GM13977 (cell line): Measurements from ENCODE around the gene KCNQ1.

Source experiments
- DNase-seq: peaks from one replicate; pipeline ENCODE4 v3.0.0; 2012; ENCODE audit warnings: low spot score
- in situ Hi-C: fragments of 300-500 bp; cut with MboI; formaldehyde crosslinking; loops from one replicate; pipeline ENCODE4 v1.12.0; 2022; ENCODE audit warnings: low sequenced_read_pairs, low pct_unique_long_range_greater_than_20kb, mixed read lengths, inconsistent platforms; ENCODE audit not compliant: unreplicated experiment
- TF ChIP-seq, protein P1 (sequence below): IDR thresholded peaks from 2 replicates; pipeline ENCODE4 v1.5.1; 2012; ENCODE audit warnings: mild to moderate bottlenecking, control low read depth; ENCODE audit not compliant: insufficient read depth; ENCODE audit errors: extremely low read depth, missing control alignments

The KCNQ1 gene

DNA sequence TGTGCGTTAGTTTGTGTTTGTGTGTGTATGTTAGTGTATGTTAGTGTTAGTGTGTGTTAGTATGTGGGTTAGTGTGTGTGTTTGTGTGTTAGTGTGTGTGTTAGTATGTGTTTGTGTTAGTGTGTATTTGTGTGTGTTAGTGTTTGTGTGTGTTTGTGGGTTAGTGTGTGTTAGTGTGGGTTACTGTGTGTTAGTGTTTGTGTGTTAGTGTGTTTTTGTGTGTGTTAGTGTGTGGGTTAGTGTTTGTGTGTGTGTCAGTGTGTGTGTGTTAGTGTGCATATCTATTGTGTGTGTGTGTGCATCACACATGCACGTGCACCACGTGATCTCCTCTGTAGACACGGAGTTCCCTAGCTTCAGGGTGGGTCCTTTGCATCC is 139.6 kb downstream of the KCNQ1 start:
- TF ChIP-seq, protein P1, sequence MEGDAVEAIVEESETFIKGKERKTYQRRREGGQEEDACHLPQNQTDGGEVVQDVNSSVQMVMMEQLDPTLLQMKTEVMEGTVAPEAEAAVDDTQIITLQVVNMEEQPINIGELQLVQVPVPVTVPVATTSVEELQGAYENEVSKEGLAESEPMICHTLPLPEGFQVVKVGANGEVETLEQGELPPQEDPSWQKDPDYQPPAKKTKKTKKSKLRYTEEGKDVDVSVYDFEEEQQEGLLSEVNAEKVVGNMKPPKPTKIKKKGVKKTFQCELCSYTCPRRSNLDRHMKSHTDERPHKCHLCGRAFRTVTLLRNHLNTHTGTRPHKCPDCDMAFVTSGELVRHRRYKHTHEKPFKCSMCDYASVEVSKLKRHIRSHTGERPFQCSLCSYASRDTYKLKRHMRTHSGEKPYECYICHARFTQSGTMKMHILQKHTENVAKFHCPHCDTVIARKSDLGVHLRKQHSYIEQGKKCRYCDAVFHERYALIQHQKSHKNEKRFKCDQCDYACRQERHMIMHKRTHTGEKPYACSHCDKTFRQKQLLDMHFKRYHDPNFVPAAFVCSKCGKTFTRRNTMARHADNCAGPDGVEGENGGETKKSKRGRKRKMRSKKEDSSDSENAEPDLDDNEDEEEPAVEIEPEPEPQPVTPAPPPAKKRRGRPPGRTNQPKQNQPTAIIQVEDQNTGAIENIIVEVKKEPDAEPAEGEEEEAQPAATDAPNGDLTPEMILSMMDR: no peak
- no peak for DNase-seq
- in situ Hi-C loops: no loop called here

DNA sequence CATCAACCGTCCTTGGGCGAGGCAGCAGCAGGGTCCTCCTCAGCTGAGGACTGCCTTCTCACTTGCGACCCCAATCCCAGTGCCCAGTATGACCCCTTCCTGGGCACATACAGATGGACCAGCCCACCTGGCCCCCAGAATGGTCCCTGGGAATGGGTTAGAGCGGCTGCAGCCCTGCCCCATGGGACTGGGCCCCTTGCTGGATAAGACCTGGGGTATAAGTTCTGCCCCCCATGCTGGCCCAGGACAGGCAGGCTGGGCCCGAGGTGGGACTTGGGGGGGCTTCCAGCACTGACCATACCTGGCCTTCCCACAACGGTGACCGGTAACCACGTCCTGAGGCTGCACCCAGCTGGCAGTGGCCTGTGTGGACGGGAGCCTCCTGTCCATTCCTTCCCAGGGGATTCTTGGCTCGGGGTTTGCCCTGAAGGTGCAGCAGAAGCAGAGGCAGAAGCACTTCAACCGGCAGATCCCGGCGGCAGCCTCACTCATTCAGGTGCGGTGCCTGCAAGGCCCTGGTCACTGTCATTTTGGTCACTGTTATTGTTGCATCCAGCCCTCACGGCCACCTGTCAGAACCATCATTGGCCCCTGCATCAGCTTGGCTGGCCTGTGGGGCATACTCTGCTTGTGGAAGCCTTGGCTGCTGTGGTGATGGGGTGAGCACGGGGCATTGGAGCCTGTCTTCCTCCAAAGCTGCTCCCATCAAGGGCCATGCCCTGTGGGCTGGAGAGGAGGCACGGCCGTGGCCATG is 140.2 kb downstream of the KCNQ1 start:
- TF ChIP-seq, protein P1: no peak
- in situ Hi-C loops: no loop called here
- DNase-seq: no peak

DNA sequence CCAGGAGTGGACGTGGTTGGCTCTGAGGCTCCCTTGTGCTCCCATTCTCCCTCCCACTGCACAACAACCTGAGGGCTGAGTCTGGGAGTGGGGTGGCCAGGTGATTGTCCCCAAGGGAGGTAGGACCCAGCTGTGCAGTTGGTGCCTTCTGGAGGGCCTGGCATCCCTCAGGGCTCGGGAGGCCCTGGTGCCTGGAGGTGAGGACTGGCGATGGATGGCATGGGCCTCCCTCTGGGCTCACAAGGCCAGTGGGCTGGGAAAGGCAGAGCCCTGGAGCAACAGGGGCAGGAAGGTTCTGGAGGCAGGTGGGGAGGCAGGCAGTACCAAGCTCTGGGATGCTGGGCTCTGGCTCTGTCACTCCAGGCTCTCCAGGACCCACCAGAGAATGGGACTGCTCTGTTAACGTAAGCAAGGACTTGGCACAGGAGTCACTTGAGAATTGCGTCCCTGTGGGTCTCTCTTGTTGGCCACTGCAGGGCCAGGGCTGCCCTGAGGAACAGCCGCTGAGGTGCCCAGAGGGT is 140.8 kb downstream of the KCNQ1 start:
- no peak for DNase-seq
- in situ Hi-C loops: no loop called here
- TF ChIP-seq, protein P1: no peak

DNA sequence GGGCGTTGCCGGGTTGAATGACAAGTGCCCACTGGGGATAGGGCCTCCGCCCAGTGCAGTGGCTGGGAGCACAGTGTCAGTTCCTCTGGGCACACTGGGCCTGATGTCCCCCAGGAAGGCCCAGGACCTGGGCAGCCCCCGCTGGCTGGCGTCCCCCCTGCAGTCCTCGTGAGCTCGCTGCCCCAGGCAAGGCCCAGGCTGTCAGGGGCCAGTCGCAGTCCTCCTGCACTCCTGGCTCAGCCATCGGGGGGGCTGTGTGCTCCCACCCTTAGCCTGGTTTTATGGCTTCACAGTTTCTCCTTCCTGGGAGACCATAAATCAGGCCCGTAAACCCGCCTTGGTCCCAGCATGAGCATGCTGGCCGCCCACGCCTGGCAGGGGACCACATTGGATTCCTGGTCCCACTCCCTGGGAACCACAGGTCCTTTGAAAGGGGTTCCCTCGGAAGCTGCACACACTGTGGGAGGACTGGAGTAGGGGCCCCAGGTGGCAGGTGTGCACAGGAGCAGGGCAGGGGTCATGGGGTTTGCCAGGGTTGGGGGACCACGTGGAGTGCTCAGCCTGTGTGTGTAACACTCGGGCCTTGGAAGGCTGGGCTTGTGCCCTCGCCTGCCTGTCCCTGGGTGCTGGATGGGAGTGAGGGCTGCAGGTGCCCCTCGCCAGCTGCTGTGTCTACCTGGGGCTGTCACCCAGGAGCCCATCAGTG is 141.4 kb downstream of the KCNQ1 start:
- TF ChIP-seq, protein P1: no peak
- in situ Hi-C loops: no loop called here
- no peak for DNase-seq

DNA sequence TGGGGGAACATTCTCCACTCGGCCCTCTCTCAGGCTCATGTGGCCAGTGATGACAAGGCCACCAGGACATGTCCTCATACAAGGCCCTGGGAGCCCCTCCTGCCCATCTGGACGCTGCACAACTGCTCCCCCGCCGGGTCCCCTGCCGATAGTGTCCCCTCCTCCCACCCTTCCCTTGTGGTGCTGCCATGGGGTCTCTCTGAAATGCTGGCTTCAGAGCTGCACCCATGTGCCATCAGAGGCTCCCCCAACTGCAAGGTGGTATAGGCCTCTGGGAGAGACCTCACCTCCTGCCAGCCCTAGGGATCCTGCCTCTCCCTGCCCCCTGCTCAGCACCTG is 142.0 kb downstream of the KCNQ1 start:
- DNase-seq: no peak
- in situ Hi-C loops: no loop called here
- TF ChIP-seq, protein P1: no peak

DNA sequence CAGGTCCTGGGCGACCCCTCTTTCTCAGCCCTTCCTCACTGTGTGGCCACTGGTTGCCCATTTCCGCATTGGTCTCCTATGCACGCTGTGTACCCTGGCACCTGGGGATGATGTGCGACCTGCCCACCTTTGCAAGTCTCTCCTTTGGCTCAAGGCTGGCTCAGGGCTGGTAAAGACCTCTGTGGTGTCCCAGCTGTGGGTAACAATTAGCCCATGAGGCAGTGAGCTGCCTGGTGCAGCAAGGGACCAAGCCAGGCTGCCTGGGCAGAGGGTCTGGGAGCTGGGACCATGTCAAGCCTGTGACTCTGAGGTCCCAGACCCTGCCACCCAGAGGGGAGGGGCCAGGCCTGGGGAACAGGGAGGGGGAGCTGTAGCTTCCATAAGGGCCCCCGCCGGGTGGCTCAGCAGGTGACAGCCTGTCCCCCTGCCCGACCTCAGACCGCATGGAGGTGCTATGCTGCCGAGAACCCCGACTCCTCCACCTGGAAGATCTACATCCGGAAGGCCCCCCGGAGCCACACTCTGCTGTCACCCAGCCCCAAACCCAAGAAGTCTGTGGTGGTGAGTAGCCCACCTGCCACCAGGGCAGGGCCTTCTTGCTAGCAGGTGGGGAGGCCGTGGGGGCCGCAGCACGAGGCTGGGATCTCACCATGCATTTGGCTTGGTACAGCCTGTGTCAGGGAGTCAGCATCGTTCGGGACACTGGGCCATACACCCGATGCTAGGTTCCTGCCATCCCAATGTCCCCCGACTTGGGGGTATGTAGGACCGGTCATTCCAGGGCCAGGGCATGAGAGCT is 142.5 kb downstream of the KCNQ1 start:
- no peak for DNase-seq
- in situ Hi-C loops: no loop called here
- TF ChIP-seq, protein P1: no peak
